A549 (cell line): ENCODE data around the gene ARSJ.
"Not testable (repeated sequence)": the region's sequence is repeated elsewhere in the genome, so short reads cannot be mapped to it uniquely, and the experiment has no call there.

Experiments
- CHD2 ChIP-seq: fragments of 150-350 bp; IDR thresholded peaks from 2 replicates; pipeline ENCODE4 v1.6.1; 2014; ENCODE audit warnings: low read length; ENCODE audit not compliant: partially characterized antibody
- CTCF ChIP-seq: fragments of >200 bp; sonication (Bioruptor Twin); formaldehyde crosslinking; IDR thresholded peaks from 3 replicates; pipeline ENCODE4 v1.5.1; 2016
- JUNB ChIP-seq: fragments of >200 bp; sonication (Bioruptor Twin); formaldehyde crosslinking; IDR thresholded peaks from 2 replicates; pipeline ENCODE4 v1.6.1; 2016
- RARB ChIP-seq: fragments of 250-450 bp; sonication (Bioruptor Pico); IDR thresholded peaks from 2 replicates; pipeline ENCODE4 v1.8.0; 2021; ENCODE audit warnings: mild to moderate bottlenecking, moderate library complexity
- SMC3 ChIP-seq: fragments of >200 bp; sonication (Bioruptor Twin); formaldehyde crosslinking; IDR thresholded peaks from 3 replicates; pipeline ENCODE4 v1.6.1; 2018; ENCODE audit warnings: inconsistent platforms
- TP53 ChIP-seq: fragments of 250-450 bp; sonication (Bioruptor Pico); IDR thresholded peaks from 2 replicates; pipeline ENCODE4 v1.5.0; 2021; ENCODE audit warnings: mild to moderate bottlenecking, moderate library complexity

GRCh38 chr4:114004483-114005226 is 25.2 kb upstream of the ARSJ start:
- TF ChIP-seq CTCF; JUNB; CHD2; TP53 (CRISPR knock-in tag); RARB (CRISPR knock-in tag); SMC3: not testable (repeated sequence)
